Ureter (tissue), 1 donor: ENCODE data around the gene IKBKG. TPM values are rescaled to one million over a fixed set of nuclear protein-coding genes. Genes with fewer than 3 reads are reported as not detected.
"Not testable (repeated sequence)": the region's sequence is repeated elsewhere in the genome, so short reads cannot be mapped to it uniquely, and the experiment has no call there.

ENCODE experiments used
- DNase-seq: peaks from one replicate; pipeline ENCODE4 v3.0.0-alpha.2; 2020; ENCODE audit warnings: low spot score
- total RNA-seq: library from RNA; stranded (reverse); gene quantifications from one replicate; pipeline ENCODE4 v1.2.4, GENCODE V29; 2023
- donor health status: DM: yes; HTN: yes; CAD: no.

IKBKG gene
- total RNA-seq, 1 donor from 2014 or later: 28.5 TPM

GRCh38 chrX:154525606-154526490 lies 21.6 kb upstream of the IKBKG start:
- no peak for DNase-seq

- DNase-seq: peak; percentile 84
These were observed 20.3 kb upstream of the IKBKG start for GRCh38 chrX:154526901-154527675.

- DNase-seq: no peak
These were observed 18.2 kb upstream of the IKBKG start for GRCh38 chrX:154529206-154529612.

- DNase-seq: no peak
These were observed 17.1 kb upstream of the IKBKG start for GRCh38 chrX:154530286-154530685.

GRCh38 chrX:154531626-154532025 lies 15.8 kb upstream of the IKBKG start:
- no peak for DNase-seq

GRCh38 chrX:154532690-154533089 lies 14.7 kb upstream of the IKBKG start:
- DNase-seq: no peak

GRCh38 chrX:154534526-154535322 lies 12.7 kb upstream of the IKBKG start:
- peak; percentile 91 for DNase-seq

- DNase-seq: no peak
These were observed 11.5 kb upstream of the IKBKG start for GRCh38 chrX:154535892-154536291.

GRCh38 chrX:154539077-154539476 lies 8.3 kb upstream of the IKBKG start:
- DNase-seq: no peak

GRCh38 chrX:154540365-154540764 lies 7.1 kb upstream of the IKBKG start:
- DNase-seq: not testable (repeated sequence)

- DNase-seq: peak; percentile 70
These were observed 6.4 kb upstream of the IKBKG start for GRCh38 chrX:154540897-154541535.

- DNase-seq: no peak
These were observed 5.9 kb upstream of the IKBKG start for GRCh38 chrX:154541589-154541895.

- DNase-seq: peak; percentile 81
These were observed 5.3 kb upstream of the IKBKG start for GRCh38 chrX:154541896-154542722.

- DNase-seq: no peak
These were observed 4.5 kb upstream of the IKBKG start for GRCh38 chrX:154542723-154543424.

- no peak for DNase-seq
These were observed 1.6 kb upstream of the IKBKG start for GRCh38 chrX:154545673-154546274.

- DNase-seq: no peak
These were observed 821 bp upstream of the IKBKG start, which contains the start of gene G6PD for GRCh38 chrX:154546354-154547244. TSS of gene G6PD (minus strand) at chrX:154546846. CDS start at chrX:154546155, 691 bp downstream.

GRCh38 chrX:154548028-154548316 lies 552 bp downstream of the IKBKG start:
- DNase-seq: no peak

GRCh38 chrX:154549766-154550165 lies 2.3 kb downstream of the IKBKG start:
- DNase-seq: no peak
